Measurements from ENCODE around the gene MTMR2. TPM values are rescaled to one million over a fixed set of nuclear protein-coding genes. Genes with fewer than 3 reads are reported as not detected.

The MTMR2 gene
- total and polyA plus RNA-seq, 9 of the 15 experiments (the other 6 are each of a cell fraction or from before 2014, with no cell fraction given): 12.6 to 35.8 (median 25.2) TPM

DNA sequence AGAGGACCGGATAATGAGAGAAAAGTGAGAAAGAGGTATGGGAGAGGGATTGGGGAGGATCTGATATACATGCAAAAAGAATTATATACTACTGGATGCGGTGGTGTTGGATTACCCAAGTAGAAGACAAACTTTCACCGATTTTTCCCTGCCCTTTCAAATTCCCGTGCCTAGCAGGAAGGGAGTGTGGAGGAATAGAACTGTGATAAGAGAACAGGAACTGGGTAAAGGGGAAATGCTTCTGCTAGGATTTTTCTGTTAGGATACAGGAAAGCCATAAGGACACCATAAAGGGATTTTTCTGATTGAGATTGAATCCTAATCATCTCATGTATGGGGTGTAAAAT, 480 bp upstream of the MTMR2 start (continued):
- TF ChIP-seq, protein P1, sequence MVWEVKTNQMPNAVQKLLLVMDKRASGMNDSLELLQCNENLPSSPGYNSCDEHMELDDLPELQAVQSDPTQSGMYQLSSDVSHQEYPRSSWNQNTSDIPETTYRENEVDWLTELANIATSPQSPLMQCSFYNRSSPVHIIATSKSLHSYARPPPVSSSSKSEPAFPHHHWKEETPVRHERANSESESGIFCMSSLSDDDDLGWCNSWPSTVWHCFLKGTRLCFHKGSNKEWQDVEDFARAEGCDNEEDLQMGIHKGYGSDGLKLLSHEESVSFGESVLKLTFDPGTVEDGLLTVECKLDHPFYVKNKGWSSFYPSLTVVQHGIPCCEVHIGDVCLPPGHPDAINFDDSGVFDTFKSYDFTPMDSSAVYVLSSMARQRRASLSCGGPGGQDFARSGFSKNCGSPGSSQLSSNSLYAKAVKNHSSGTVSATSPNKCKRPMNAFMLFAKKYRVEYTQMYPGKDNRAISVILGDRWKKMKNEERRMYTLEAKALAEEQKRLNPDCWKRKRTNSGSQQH (CRISPR knock-in tag; IDR thresholded peaks at IDR 0.05): 0 out of 2 replicates have a peak, but pooled peaks have one; percentile 1
- TF ChIP-seq, protein P2, sequence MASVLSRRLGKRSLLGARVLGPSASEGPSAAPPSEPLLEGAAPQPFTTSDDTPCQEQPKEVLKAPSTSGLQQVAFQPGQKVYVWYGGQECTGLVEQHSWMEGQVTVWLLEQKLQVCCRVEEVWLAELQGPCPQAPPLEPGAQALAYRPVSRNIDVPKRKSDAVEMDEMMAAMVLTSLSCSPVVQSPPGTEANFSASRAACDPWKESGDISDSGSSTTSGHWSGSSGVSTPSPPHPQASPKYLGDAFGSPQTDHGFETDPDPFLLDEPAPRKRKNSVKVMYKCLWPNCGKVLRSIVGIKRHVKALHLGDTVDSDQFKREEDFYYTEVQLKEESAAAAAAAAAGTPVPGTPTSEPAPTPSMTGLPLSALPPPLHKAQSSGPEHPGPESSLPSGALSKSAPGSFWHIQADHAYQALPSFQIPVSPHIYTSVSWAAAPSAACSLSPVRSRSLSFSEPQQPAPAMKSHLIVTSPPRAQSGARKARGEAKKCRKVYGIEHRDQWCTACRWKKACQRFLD (CRISPR knock-in tag; IDR thresholded peaks at IDR 0.05): no peak; the same call in 1 of the 2 replicates

DNA sequence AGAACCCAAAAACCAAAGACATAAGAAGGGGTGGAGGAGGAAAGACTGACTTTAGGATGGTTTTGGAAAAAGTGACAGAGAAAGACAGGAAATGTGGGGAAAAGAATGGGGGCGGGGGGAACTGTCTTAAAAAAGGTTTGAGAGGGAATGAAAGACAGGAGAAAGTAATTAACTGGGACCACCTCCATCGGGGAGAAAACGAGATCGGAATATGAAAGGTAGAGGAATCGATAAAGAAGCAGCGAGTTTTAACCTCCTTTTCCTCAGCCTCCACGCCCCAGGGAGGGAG, 524 bp downstream of the MTMR2 start:
- in situ Hi-C loops (cut with MboI): no loop called here
- Histone ChIP-seq H3K79me2 (ENCODE audit: control insufficient read depth, insufficient read depth, low read length) (peaks cover 58% of the 10 kb centered on the region), H3K9me1 (ENCODE audit: control insufficient read depth, insufficient read depth, low read length) (no peaks in the 10 kb centered on the region), H3K4me2 (ENCODE audit: insufficient read depth, low read length) (peak overlapping the region; percentile 93), H4K20me1 (replicated peaks; ENCODE audit: control insufficient read depth, insufficient read depth, low read length) (no peaks in the 10 kb centered on the region), H3K4me1 (replicated peaks in 1 of 2; ENCODE audit: control insufficient read depth in 2 of 2, insufficient read depth in 2 of 2, low read length in 2 of 2) (peaks cover 6 to 10% of the 10 kb centered on the region in 2 experiments; a peak in 4 of 5 replicates), H3K27ac (ENCODE audit: extremely low read depth, low read depth, low read length) (peak overlapping the region; percentile 84), H2AFZ (ENCODE audit: low read depth, low read length) (peak overlapping the region; percentile 97), H3K9me3 (replicated peaks; ENCODE audit: control insufficient read depth, insufficient read depth, low read depth, low read length) (no peaks in the 10 kb centered on the region), H3K27me3 (ENCODE audit: control insufficient read depth in 2 of 2, insufficient read depth in 2 of 2, low read length in 2 of 2) (no peaks in the 10 kb centered on the region), H3K9ac (ENCODE audit: insufficient read depth in 1 of 2, low read depth in 2 of 2, low read length in 2 of 2) (peak overlapping the region; percentile 83 to 94), H3K4me3 (peak overlapping the region; percentile 75), H3K36me3 (ENCODE audit: control insufficient read depth, insufficient read depth, low read length) (no peaks in the 10 kb centered on the region)
- ChIA-PET POLR2A (interaction anchor here (0.8 to 2.5 kb wide), 7 partner anchors 10 to 418 kb away, joined by 3 to 13 read pairs (median 3); no protein-coding TSS in a partner anchor), CTCF (ENCODE audit: low intra/inter-chr PET ratio) (no interaction called here)
- intact Hi-C loops (cut with micrococcal nuclease): loop anchor here (10.0 kb wide), 1 partner anchor 421 kb away; the partner anchor contains the start of gene MAML2
- WGBS (ENCODE audit: insufficient coverage, low coverage, missing lambda C conversion rate): 0% methylated on average over 7 of the region's 7 CpGs
- BruUV-seq (replicated peaks): no TSS peak
- ATAC-seq (peak; percentile 3; the same call in 1 of the 3 replicates), FAIRE-seq (no peak), DNase-seq (ENCODE audit: extremely low read depth in 1 of 4, low spot score in 3 of 4) (peak in 1 of 4 experiments; percentile 23)
- TF ChIP-seq, protein P3, sequence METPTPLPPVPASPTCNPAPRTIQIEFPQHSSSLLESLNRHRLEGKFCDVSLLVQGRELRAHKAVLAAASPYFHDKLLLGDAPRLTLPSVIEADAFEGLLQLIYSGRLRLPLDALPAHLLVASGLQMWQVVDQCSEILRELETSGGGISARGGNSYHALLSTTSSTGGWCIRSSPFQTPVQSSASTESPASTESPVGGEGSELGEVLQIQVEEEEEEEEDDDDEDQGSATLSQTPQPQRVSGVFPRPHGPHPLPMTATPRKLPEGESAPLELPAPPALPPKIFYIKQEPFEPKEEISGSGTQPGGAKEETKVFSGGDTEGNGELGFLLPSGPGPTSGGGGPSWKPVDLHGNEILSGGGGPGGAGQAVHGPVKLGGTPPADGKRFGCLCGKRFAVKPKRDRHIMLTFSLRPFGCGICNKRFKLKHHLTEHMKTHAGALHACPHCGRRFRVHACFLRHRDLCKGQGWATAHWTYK (CRISPR knock-in tag; IDR thresholded peaks at IDR 0.05): no peak
- 0 out of 2 replicates have a peak, but pooled peaks have one; percentile 21 for TF ChIP-seq HDGF (IDR thresholded peaks at IDR 0.05)
- TF ChIP-seq GABPB1 (CRISPR knock-in tag; IDR thresholded peaks at IDR 0.05): no peak
- TF ChIP-seq OTX1 (CRISPR knock-in tag; IDR thresholded peaks at IDR 0.05): 0 out of 2 replicates have a peak, but pooled peaks have one; percentile 28
- no peak for TF ChIP-seq NR4A1 (CRISPR knock-in tag; IDR thresholded peaks at IDR 0.05)
- no peak for TF ChIP-seq NR4A1 (tag; IDR thresholded peaks at IDR 0.05)
- TF ChIP-seq SMARCA5 (IDR thresholded peaks at IDR 0.05): 0 out of 2 replicates have a peak, but pooled peaks have one; percentile 54
- no peak for TF ChIP-seq ZNF143 (CRISPR knock-in tag; IDR thresholded peaks at IDR 0.05)
- no peak for TF ChIP-seq NELFE (IDR thresholded peaks at IDR 0.05; ENCODE audit: insufficient read depth, insufficient read length)
- 0 out of 2 replicates have a peak, but pooled peaks have one; percentile 28 for TF ChIP-seq EHMT2 (IDR thresholded peaks at IDR 0.05)
- TF ChIP-seq ESRRA (IDR thresholded peaks at IDR 0.05; ENCODE audit: borderline replicate concordance, low read depth): no peak
- TF ChIP-seq BRD9 (IDR thresholded peaks at IDR 0.05; ENCODE audit: low read depth, partially characterized antibody): peak; percentile 32
- TF ChIP-seq SMAD1 (IDR thresholded peaks at IDR 0.05; ENCODE audit: low read depth, low read length, partially characterized antibody): no peak
- TF ChIP-seq, protein P4, sequence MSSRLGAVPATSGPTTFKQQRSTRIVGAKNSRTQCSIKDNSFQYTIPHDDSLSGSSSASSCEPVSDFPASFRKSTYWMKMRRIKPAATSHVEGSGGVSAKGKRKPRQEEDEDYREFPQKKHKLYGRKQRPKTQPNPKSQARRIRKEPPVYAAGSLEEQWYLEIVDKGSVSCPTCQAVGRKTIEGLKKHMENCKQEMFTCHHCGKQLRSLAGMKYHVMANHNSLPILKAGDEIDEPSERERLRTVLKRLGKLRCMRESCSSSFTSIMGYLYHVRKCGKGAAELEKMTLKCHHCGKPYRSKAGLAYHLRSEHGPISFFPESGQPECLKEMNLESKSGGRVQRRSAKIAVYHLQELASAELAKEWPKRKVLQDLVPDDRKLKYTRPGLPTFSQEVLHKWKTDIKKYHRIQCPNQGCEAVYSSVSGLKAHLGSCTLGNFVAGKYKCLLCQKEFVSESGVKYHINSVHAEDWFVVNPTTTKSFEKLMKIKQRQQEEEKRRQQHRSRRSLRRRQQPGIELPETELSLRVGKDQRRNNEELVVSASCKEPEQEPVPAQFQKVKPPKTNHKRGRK (tag; IDR thresholded peaks at IDR 0.05): peak; percentile 51; the same call in 1 of the 2 replicates
